HK-2 (cell line): ENCODE data around the gene TRIP12.

Source experiments
- DNase-seq: peaks from one replicate; pipeline ENCODE4 v3.0.0-alpha.2; 2018; ENCODE audit not compliant: unreplicated experiment

The TRIP12 gene

GRCh38 chr2:229715895-229716507, 205.8 kb downstream of the TRIP12 start:
- peak; percentile 10 for DNase-seq

DNA sequence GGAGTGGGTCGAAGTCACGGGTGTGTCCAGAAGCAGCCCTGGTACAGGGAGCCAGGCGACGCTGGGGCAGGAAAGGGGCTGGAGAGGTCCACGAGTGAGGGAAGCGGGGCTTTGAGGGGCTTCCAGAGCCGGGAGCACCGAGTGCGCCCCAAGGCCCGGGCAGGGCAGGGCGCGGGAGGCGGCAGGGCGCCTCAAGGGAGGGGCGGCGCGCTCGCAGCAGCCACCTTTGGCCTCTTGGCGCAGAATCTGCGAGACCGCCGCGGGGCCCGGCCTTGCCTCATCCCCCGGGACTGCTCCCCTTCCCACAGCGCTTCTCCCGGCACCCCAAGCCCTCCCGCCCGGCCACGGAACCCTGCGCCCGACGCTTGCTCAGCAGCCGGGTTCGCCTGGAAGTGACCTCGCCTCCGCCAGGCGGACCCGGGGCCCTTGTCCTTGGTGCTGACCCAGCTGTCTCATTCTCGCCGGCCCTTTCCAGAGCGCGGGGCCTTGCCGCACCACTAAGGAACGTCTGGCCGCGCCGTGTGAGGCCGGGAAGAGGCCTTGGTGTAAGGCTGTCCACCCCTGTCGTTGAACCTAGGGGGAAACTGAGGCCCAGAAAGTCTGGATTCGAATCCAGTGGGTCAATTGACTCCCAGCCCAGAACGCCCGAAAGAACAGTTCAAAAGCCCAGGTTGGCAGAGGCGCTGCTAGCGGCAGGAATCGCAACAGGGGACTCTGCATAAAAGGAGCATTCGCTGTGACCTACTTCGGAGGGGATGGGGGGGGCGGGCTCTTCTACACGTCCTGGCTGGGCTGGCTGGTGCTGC, 206.9 kb downstream of the TRIP12 start:
- DNase-seq: peak; percentile 66

GRCh38 chr2:229714080-229714735, 207.6 kb downstream of the TRIP12 start, which contains the start of gene DNER:
DNER (minus strand) TSS chr2:229714555; CDS start chr2:229714423, 132 bp downstream.
- DNase-seq: peak; percentile 17
